SHP77 (cell line): ENCODE data around the gene ZSCAN9.

Experiments used
- DNase-seq, 2 experiments: peaks; one replicate each; lab custom pipeline; 2025; lab: John Stamatoyannopoulos, UW

Gene ZSCAN9

DNA sequence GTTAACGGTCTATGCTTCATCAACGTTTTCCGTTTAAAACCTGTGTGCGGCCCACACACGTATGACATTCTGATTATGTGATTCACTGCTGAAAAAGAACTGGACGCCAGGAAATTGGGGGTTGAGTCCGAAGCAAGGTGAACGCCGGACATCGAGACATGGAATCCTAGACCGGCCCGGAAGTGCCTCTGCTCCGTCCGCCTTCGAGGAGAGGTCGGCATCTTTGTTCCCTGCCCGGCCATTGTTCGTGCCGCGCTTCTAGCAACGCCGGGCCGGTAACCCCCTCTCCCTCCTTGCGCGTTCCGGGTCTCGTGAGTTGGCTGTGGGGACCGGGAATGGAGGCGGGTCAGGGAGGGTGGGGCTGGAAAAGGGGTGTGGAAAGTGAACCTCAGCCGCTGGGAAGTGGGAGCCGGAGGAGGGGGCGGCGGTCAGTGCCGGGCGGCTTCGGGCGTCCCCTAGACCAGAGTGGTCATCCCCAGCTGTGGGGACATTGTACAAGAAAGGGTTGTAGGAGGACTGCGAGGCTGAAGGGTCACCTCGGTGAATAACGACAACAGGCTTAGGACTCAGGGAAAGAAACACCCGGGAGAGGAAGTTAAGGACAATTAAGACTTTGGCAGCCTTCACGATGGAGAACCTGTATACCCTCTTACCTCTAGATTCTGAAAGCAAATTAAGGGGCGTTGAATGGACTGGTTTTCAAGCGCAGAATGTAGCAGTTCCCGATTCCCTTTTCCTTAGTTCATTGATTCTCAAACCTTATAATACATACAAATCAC is at the start of gene ZSCAN9:
ZSCAN9 (plus strand) TSS at position 220 of the 779 bp plus-strand sequence. CDS start 1,810 bp downstream, outside the sequence.
- DNase-seq, result peak; percentile 83 to 91

DNA sequence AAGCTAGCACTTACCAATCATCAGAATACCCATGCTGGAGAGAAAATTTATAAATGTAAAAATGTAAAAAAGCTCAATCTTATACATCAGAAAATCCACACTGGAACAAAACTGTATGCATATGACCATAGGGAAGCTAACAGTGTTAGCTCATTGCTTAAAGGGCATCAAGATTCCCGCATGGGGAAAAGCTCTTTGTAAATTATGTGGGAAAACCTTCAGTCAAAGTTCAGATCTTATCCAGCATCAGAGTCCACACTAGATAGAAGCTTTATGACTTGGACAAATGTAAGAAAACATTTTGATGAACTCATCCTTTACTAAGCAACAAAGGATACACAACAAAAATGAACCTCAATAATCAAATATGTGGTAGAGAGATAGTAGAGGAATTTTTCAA is 48.7 kb upstream of the ZSCAN9 start:
- no peak for DNase-seq

GRCh38 chr6:28182255-28182654 is 42.8 kb upstream of the ZSCAN9 start:
- no peak for DNase-seq

DNA sequence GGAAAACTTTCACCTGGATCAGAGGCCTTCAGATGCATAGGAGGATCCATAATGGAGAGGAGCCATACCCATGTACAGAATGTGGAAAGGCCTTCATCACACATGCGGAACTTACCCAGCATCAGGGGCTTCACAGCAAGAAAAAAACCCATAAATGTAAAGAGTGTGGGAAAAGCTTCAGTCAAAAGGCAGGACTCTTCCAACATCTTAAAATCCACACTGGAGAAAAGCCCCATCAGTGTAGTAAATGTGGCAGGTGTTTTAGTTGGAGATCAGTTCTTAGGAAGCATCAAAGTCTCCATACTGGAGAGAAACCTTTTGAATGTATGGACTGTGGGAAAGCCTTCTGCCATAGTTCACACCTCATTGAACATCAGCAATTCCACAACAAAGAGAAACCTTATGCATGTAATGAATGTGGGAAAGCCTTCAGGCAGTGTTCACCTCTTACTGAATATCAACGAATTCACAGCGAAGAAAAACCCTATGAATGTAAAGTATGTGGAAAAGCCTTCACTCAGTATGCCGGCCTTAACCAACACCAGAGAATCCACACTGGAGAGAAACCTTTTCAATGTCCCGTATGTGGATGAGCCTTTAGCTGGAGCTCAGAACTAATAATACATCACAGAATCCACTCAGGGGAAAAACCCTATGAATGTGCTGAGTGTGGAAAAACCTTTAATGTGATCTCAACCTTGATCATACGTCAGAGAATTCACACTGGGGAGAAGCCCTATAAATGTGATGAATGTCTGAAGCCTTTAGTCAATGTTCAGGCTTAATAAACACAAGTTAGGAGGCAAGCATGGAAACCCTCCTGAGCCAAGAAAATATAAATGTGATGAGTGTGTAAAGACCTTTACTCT is 36.7 kb upstream of the ZSCAN9 start:
- DNase-seq, result no peak

GRCh38 chr6:28200020-28200419 is 25.1 kb upstream of the ZSCAN9 start:
- no peak for DNase-seq

GRCh38 chr6:28203201-28203600 is 21.9 kb upstream of the ZSCAN9 start:
- no peak for DNase-seq

GRCh38 chr6:28205879-28206278 is 19.2 kb upstream of the ZSCAN9 start:
- no peak for DNase-seq

GRCh38 chr6:28206527-28206926 is 18.5 kb upstream of the ZSCAN9 start:
- DNase-seq, result no peak

DNA sequence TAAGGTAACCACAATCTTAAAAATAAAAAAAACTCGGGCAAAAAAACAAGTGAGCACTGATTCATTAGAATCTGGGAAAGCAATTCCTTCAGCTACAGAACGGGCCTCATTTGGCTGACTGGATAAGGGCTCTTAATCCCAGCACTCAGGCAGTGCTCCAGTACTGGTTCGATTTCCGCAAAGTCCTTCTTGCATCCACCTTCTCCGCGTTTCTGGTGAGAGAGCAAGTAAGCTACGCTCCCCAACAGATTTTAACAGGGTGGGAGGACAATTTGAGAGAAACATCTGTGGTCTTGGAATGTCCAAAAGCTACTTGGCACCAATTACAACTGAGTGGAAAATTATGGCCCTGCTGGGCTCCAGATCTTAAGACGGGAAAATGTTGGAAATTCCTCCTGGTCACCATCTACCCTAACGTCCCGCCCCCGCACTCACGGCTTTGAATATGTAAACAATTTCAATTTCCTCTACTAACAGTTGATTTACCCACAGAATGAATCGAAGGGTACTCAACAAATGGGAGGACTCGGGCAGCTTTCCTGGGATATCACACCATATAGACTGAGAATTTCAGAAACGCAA is 18.1 kb upstream of the ZSCAN9 start:
- DNase-seq, result no peak

- no peak for DNase-seq
Measured at GRCh38 chr6:28207510-28208110, 17.5 kb upstream of the ZSCAN9 start.

DNA sequence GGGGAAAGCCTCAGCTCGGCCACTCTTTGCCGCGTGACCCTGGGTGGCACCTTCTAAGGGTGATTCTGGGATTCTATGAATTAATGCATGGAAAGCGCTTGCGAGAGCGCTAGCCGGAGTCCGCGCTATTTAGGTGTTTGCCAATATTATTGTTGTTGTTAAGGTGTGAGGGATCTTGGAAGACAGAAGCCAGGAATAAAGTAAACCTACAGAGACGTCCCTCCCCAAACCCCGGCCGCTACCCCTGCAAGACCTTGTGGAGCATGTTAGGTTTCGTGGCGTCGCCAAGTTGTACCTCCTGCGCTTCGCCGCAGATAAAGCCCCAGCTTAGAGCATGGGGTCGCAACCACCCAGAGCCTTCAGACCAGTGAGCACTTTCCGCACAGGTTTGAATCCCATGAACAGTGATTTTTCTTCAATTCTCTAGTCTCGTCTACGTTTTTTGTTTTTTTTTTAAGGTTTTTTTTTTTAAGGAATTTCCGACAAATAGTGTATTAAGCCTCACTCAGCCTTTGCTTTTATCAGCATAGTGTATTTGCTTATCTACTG is 16.9 kb upstream of the ZSCAN9 start:
- no peak for DNase-seq

DNA sequence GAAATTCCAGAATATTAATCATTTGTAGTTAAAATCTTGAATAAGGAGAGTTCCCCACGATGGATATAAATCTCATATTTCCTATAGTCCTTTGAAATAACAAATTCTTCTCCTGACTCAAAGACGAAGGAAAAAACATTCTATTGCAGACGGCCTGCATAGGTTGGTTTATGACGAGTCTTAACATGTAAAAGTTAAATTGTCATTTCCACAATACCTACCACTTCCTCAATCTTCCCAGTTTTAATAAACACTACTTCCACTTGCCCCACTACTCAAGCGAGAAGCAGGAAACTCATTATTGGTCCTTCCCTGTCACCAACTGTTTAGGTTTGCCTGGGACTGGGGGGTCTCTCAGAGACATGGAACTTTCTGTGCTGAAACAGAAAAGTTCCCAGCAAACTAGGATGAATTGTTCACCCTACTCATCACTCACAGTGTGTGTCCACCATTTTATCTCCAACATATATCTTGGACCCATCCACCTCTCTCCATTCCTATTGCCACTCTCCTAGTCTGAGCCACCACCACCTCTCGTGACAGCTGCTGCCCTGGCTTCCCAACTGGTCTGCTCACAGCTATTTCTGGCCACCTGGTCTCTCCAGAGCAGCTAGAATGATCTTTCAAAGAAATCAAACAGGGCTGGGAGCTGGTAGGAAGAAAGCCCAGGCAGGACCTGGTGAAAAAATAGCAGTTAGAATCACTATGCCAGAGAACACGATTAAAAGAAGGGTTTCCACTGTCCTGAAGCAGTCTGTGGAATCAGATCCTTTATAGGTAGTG is 15.1 kb upstream of the ZSCAN9 start:
- DNase-seq, result peak; percentile 52 to 56

DNA sequence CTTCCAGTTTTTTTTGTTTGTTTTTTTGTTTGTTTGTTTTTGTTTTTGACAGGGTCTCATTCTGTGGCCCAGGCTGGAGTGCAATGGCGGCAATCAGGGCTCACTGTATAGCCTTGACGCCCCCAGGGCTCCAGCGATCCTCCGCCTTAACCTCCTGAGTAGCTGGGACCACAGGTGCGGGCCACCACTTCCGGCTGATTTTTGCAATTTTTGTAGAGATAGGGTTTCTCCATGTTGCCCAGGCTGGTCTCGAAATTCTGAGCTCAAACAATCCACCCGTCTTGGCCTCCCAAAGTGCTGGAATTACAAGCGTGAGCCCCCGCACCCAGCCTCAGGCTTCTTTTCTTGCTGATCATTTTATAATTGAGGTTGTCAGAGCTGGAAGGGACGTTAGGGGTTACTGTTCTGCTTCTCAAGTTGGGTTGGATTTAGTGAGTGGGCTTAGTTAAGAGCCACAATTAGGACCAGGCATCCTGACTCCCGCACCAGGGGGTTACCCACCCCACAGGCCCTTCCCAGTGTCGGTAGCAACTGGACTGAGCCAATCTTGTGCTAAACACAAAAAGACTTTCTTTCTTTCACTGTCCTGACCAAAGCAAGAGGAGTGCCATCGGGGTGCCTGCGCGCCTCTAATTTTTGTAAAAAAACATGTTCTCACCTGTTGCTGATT is 13.1 kb upstream of the ZSCAN9 start:
- DNase-seq, result no peak

DNA sequence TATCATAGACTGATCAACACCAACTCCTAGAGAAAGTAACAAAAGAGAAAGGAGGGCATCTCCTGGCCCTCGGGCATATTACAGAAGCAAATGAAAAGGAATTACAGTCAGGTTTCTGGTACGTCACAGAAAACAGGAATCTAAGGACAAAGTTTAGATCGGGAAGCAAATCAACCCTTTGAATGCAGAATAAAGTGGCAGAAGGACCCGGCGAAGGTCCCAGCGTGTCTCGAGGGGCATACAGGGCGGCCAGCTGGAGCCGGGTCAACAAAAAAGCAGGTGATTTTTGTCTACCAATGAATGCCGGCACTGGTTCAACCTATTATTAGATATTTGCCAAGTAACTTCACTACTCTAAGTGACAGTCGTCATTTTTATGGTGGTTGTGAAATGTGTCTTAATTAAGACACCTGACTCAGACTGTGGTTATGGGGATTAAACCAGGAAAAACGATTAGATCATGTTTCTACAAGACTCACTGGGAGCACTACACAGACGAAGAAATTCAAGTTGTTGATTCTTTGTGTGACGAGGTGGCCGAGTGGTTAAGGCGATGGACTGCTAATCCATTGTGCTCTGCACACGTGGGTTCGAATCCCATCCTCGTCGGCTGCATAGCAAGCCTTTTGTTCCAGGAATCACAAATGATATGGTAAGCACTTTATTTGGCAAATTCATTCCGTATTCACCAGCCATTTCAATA is 12.4 kb upstream of the ZSCAN9 start:
- DNase-seq, result peak; percentile 69 to 75

- DNase-seq, result no peak
Measured at GRCh38 chr6:28213213-28213523, 11.9 kb upstream of the ZSCAN9 start.

DNA sequence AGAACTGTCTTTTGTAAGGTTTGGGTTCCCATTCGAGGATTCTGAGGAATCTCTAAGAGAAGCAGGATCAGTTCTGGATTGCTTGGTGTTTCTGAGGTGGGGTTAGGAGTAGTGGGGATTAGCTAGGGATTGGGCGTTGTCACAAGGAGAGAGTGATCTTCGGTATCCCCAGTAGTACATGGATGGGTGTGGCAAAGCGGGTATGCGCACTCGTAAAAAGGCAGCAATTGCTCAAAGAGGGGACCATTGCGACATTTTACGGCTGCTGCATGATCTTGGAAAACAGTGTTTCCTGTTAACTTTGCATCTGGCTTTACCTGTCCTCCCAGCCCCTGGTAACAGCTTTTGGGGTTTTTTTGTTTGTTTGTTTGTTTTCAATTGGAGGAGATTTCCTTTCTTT is 9.7 kb upstream of the ZSCAN9 start:
- DNase-seq, result no peak

DNA sequence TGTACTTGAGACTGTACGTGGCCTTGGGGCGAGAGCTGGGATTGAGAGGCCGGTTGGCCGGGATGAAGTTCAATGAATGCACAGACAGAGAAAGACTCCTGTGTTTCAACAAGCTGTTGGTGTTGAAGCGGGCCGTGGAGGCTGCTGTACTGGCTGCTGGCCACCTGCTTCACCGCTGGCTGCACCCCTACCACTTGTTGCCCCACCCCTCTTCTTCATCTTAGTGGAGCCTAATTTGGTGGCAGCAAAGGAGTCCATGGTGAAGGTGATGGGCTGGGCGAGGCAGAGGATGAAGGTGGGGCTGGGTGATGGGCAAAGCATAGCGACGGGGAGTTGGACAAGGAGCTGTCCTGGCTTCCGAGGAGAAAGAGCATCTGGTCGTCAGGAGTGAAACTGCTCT is 7.2 kb upstream of the ZSCAN9 start:
- no peak for DNase-seq

DNA sequence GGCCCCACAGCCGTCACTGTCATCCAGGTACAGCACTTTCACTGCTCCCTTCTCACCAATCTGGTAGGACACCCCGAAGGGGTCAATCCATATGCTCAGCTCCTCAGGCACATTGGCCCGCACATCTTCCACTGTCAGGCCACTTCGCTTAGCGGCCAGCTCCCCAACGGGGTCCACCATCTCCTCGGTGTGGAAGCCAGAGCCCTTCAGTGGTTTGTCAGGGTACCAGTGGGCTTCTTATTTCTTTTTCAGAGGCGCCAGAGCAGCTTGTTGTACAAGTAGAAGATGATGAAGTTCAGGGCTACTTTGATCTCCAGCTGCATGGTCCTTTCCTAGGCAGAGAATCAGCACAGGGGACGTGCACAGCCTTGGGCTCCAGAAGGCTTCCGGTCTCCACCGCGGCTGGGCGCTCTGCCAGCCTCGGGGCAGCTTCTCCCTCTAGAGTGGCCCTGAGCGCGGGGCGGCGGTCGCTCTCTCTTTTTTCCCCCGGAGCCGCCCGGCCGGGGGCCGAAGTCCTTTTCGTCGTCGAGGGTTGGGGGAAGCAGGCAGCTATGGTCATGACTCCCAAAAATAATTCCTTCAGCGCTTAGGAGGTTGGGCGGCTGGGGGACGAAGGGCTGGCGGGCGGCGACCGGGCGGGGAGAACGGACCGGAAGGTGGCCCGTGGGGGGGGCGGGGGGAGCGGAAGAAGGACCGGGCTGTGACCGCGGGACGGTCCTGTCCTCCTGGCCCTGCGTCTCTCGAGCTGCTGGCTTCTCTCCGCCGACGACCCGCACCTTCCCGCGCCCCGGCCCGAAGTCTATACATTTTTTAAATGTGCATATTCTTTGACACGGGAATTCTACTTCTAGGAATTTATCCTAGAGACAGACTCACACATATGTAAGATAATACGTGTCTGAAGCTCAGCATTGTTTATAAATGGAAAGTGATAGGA is 6.5 kb upstream of the ZSCAN9 start:
- DNase-seq, result peak; percentile 75 to 80
